H9 (cell line): Measurements from ENCODE around the gene F10. TPM values are rescaled to one million over a fixed set of nuclear protein-coding genes. Genes with fewer than 3 reads are reported as not detected.

Source experiments
- DNase-seq: peaks from one replicate; pipeline ENCODE4 v3.0.0-alpha.2; 2017
- H2AFZ ChIP-seq: one replicate; pipeline ENCODE4 v1.6.1; 2013; ENCODE audit warnings: mild to moderate bottlenecking, low read length, control low read depth, moderate library complexity
- H2AK5ac ChIP-seq: 2 replicates; pipeline ENCODE4 v1.6.1; 2013; ENCODE audit warnings: low read length, control low read depth, mixed read lengths; ENCODE audit not compliant: insufficient read length
- H2BK120ac ChIP-seq: one replicate; pipeline ENCODE4 v1.6.1; 2013; ENCODE audit warnings: low read depth, mild to moderate bottlenecking, low read length, control low read depth, inconsistent platforms; ENCODE audit not compliant: poor library complexity, severe bottlenecking
- H2BK12ac ChIP-seq: 2 replicates; pipeline ENCODE4 v1.6.1; 2013; ENCODE audit warnings: low read length, control low read depth, mixed read lengths, low read depth; ENCODE audit not compliant: insufficient read length
- H2BK15ac ChIP-seq: 2 replicates; pipeline ENCODE4 v1.6.1; 2013; ENCODE audit warnings: low read depth, low read length, control low read depth
- H2BK20ac ChIP-seq: one replicate; pipeline ENCODE4 v1.6.1; 2013; ENCODE audit warnings: low read depth, mild to moderate bottlenecking, low read length, control low read depth, inconsistent platforms; ENCODE audit not compliant: poor library complexity, severe bottlenecking
- H2BK5ac ChIP-seq: 2 replicates; pipeline ENCODE4 v1.6.1; 2013; ENCODE audit warnings: low read length, control low read depth, mixed read lengths; ENCODE audit not compliant: insufficient read length
- H3K14ac ChIP-seq: 2 replicates; pipeline ENCODE4 v1.6.1; 2013; ENCODE audit warnings: low read length, control low read depth; ENCODE audit not compliant: insufficient read depth
- H3K18ac ChIP-seq: 2 replicates; pipeline ENCODE4 v1.6.1; 2013; ENCODE audit warnings: low read depth, mild to moderate bottlenecking, mixed read lengths, low read length, control low read depth; ENCODE audit not compliant: insufficient read length
- H3K23ac ChIP-seq: 2 replicates; pipeline ENCODE4 v1.6.1; 2013; ENCODE audit warnings: low read length, control low read depth, mixed read lengths, low read depth; ENCODE audit not compliant: insufficient read length
- H3K23me2 ChIP-seq: 2 replicates; pipeline ENCODE4 v1.6.1; 2013; ENCODE audit warnings: low read depth, mild to moderate bottlenecking, mixed read lengths, low read length, control low read depth; ENCODE audit not compliant: insufficient read length, poor library complexity, severe bottlenecking
- H3K27ac ChIP-seq: 2 replicates; pipeline ENCODE4 v1.5.1; 2013; ENCODE audit warnings: low read length, control low read depth, mixed read lengths, low read depth; ENCODE audit not compliant: insufficient read length
- H3K27me3 ChIP-seq: 2 replicates; pipeline ENCODE4 v1.6.1; 2013; ENCODE audit warnings: low read length, control low read depth, inconsistent platforms; ENCODE audit not compliant: insufficient read depth
- H3K4ac ChIP-seq: 2 replicates; pipeline ENCODE4 v1.6.1; 2013; ENCODE audit warnings: low read depth, mild to moderate bottlenecking, control low read depth, inconsistent platforms, low read length, moderate library complexity
- H3K4me1 ChIP-seq: 2 replicates; pipeline ENCODE4 v1.6.1; 2013; ENCODE audit warnings: low read length, control low read depth, inconsistent platforms; ENCODE audit not compliant: insufficient read depth
- H3K4me2 ChIP-seq: 2 replicates; pipeline ENCODE4 v1.6.1; 2013; ENCODE audit warnings: low read length, control low read depth, mixed read lengths; ENCODE audit not compliant: insufficient read length, insufficient read depth
- H3K56ac ChIP-seq: 2 replicates; pipeline ENCODE4 v1.6.1; 2013; ENCODE audit warnings: low read depth, mild to moderate bottlenecking, mixed read lengths, low read length, control low read depth; ENCODE audit not compliant: insufficient read length
- H3K79me1 ChIP-seq: 2 replicates; pipeline ENCODE4 v1.6.1; 2013; ENCODE audit warnings: low read depth, mild to moderate bottlenecking, moderate library complexity, low read length, control low read depth, inconsistent platforms; ENCODE audit not compliant: insufficient read depth, poor library complexity, severe bottlenecking
- H3K79me2 ChIP-seq: 2 replicates; pipeline ENCODE4 v1.6.1; 2013; ENCODE audit warnings: low read length, control low read depth, inconsistent platforms; ENCODE audit not compliant: insufficient read depth
- H3K9ac ChIP-seq: 2 replicates; pipeline ENCODE4 v1.6.1; 2013; ENCODE audit warnings: low read length, control low read depth, mixed read lengths; ENCODE audit not compliant: insufficient read length; ENCODE audit errors: extremely low read depth
- H3K9me3 ChIP-seq: one replicate; pipeline ENCODE4 v1.6.1; 2013; ENCODE audit warnings: low read depth, low read length, inconsistent platforms; ENCODE audit not compliant: control insufficient read depth
- H3T11ph ChIP-seq: one replicate; pipeline ENCODE4 v1.6.1; 2013; ENCODE audit warnings: mild to moderate bottlenecking, low read length, control low read depth, inconsistent platforms
- H4K20me1 ChIP-seq: one replicate; pipeline ENCODE4 v1.6.1; 2013; ENCODE audit not compliant: control insufficient read depth, insufficient read length, insufficient read depth
- H4K5ac ChIP-seq: 2 replicates; pipeline ENCODE4 v1.6.1; 2013; ENCODE audit warnings: low read depth, mild to moderate bottlenecking, mixed read lengths, low read length, control low read depth; ENCODE audit not compliant: insufficient read length
- H4K8ac ChIP-seq: replicated peaks from 2 replicates; pipeline ENCODE4 v1.6.1; 2013; ENCODE audit warnings: low read length, control low read depth, mixed read lengths, low read depth; ENCODE audit not compliant: insufficient read length
- H4K91ac ChIP-seq: 2 replicates; pipeline ENCODE4 v1.6.1; 2013; ENCODE audit warnings: low read depth, mild to moderate bottlenecking, moderate library complexity, mixed read lengths, low read length, control low read depth; ENCODE audit not compliant: insufficient read length
- H3K27ac Mint-ChIP-seq, 3 experiments: 2 replicates in 2 of 3; 3 replicates in 1 of 3; pipeline ENCODE4 v1.8.0; 2020 to 2021; ENCODE audit warnings: mixed read lengths in 3 of 3, mild to moderate bottlenecking in 1 of 3, moderate library complexity in 1 of 3
- H3K27me3 Mint-ChIP-seq: 2 replicates; pipeline ENCODE4 v1.8.0; 2021; ENCODE audit warnings: low read depth, mild to moderate bottlenecking, moderate library complexity, mixed read lengths
- H3K36me3 Mint-ChIP-seq, 3 experiments: 2 replicates in 2 of 3; 3 replicates in 1 of 3; pipeline ENCODE4 v1.8.0; 2020 to 2021; ENCODE audit warnings: low read depth in 3 of 3, mixed read lengths in 3 of 3; ENCODE audit not compliant: insufficient read depth in 1 of 3
- H3K4me1 Mint-ChIP-seq, 2 experiments: 2 replicates each; pipeline ENCODE4 v1.8.0; 2020; ENCODE audit warnings: mixed read lengths in 2 of 2
- H3K4me3 Mint-ChIP-seq, 2 experiments: 2 replicates in 1 of 2; 3 replicates in 1 of 2; pipeline ENCODE4 v1.8.0; 2020 to 2021; ENCODE audit warnings: mild to moderate bottlenecking in 2 of 2, mixed read lengths in 2 of 2, moderate library complexity in 1 of 2
- H3K9me3 Mint-ChIP-seq, 2 experiments: 2 replicates in 1 of 2; 3 replicates in 1 of 2; pipeline ENCODE4 v1.8.0; 2020; ENCODE audit warnings: mild to moderate bottlenecking in 2 of 2, mixed read lengths in 2 of 2, moderate library complexity in 1 of 2
- whole genome bisulfite sequencing: extraction: QIAGEN DNeasy Blood & Tissue Kit; methylation state at CpG from one replicate; pipeline ENCODE4 v1.1.7; 2013; ENCODE audit warnings: missing lambda C conversion rate, low lambda C conversion rate, mixed read lengths; ENCODE audit not compliant: insufficient read length; ENCODE audit errors: extremely low coverage; 5-methylcytosine and 5-hydroxymethylcytosine counted together
- total RNA-seq: library from RNA; stranded (reverse); gene quantifications from 2 replicates; pipeline ENCODE4 v1.2.1, GENCODE V29; 2021
- TF ChIP-seq, protein P1 (sequence below): fragments of 200-600 bp; sonication (generic); conservative IDR thresholded peaks from 3 replicates; pipeline ENCODE4 v1.8.0; 2021; ENCODE audit warnings: antibody characterized with exemption, mild to moderate bottlenecking

F10 gene
- total RNA-seq, 1 experiment from 2014 or later = 1.7 TPM

DNA sequence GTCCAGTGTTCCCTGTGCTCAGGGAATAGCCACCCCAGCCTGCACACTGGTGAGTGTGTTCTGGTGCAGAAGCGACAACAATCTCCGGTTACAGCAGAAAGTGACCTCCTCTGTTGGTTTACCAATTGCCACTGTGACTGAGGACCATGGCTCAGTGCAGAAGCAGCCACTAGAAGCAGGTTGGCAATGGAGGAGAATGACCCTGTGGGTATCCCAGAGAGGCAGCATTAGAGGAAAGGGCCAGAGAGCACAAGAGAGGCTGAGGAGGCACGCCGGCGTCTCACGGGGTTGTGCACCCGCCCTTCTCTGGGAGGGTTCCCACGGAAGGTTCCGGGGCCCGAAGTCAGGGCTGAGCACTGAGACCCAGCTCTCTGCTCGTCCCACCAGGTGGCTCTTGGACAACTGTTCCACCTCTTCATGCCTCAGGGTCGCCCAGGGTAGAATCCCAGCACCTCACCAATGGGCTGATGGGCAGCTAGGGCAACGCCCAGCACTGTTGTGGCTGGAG is 49.9 kb downstream of the F10 start:
- no CpG with 5 or more reads among the region's 13 CpGs for WGBS
- Histone ChIP-seq H3K79me2 (no peaks in the 10 kb centered on the region), H3K79me1 (no peaks in the 10 kb centered on the region), H3K9me3 (no peaks in the 10 kb centered on the region), H4K5ac (no peak overlapping the region), H3K27me3 (no peaks in the 10 kb centered on the region), H3K4me2 (no peak overlapping the region), H3K56ac (no peak overlapping the region), H4K91ac (no peak overlapping the region), H3T11ph (no peak overlapping the region), H3K27ac (no peak overlapping the region), H3K14ac (no peak overlapping the region), H2BK120ac (no peak overlapping the region), H3K23ac (no peak overlapping the region), H4K8ac (no peak overlapping the region), H2AFZ (no peak overlapping the region), H2BK5ac (no peak overlapping the region), H2BK20ac (no peak overlapping the region), H3K18ac (no peak overlapping the region), H3K4me1 (no peaks in the 10 kb centered on the region), H2AK5ac (no peak overlapping the region), H2BK15ac (no peak overlapping the region), H3K9ac (no peak overlapping the region), H2BK12ac (no peak overlapping the region), H4K20me1 (no peaks in the 10 kb centered on the region), H3K23me2 (no peaks in the 10 kb centered on the region), H3K4ac (no peak overlapping the region)
- TF ChIP-seq, protein P1, sequence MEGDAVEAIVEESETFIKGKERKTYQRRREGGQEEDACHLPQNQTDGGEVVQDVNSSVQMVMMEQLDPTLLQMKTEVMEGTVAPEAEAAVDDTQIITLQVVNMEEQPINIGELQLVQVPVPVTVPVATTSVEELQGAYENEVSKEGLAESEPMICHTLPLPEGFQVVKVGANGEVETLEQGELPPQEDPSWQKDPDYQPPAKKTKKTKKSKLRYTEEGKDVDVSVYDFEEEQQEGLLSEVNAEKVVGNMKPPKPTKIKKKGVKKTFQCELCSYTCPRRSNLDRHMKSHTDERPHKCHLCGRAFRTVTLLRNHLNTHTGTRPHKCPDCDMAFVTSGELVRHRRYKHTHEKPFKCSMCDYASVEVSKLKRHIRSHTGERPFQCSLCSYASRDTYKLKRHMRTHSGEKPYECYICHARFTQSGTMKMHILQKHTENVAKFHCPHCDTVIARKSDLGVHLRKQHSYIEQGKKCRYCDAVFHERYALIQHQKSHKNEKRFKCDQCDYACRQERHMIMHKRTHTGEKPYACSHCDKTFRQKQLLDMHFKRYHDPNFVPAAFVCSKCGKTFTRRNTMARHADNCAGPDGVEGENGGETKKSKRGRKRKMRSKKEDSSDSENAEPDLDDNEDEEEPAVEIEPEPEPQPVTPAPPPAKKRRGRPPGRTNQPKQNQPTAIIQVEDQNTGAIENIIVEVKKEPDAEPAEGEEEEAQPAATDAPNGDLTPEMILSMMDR = no peak
- no peak for DNase-seq
- Mint-ChIP-seq H3K36me3 (peaks cover 23 to 73% (median 48%) of the 10 kb centered on the region in 3 experiments; a peak in 6 of 7 replicates), H3K9me3 (no peaks in the 10 kb centered on the region), H3K27me3 (no peaks in the 10 kb centered on the region), H3K4me1 (peaks cover 12 to 18% of the 10 kb centered on the region in 2 experiments), H3K27ac (peak overlapping the region in 1 of 3 experiments; percentile 39; a peak in 2 of 7 replicates), H3K4me3 (no peak overlapping the region; a peak in 1 of 5 replicates)
